A204.1 (cell line): Measurements from ENCODE around the gene KLK5.
"Not testable (repeated sequence)": the region's sequence is repeated elsewhere in the genome, so short reads cannot be mapped to it uniquely, and the experiment has no call there.

Experiments used
- FAIRE-seq: peaks from 2 replicates; lab custom pipeline; 2012; peaks lifted over from hg19 to GRCh38; lab: Jason Lieb, UNC

The KLK5 gene

GRCh38 chr19:50952910-50953309 is at the start of gene KLK5:
TSS of gene KLK5 (minus strand) at chr19:50953038. CDS start at chr19:50952657, 381 bp downstream.
- FAIRE-seq, result no peak

GRCh38 chr19:51002089-51002532 is 49.3 kb upstream of the KLK5 start:
- FAIRE-seq, result no peak

GRCh38 chr19:51001515-51001914 is 48.7 kb upstream of the KLK5 start, which contains the start of gene KLK8:
TSS of gene KLK8 (minus strand) at chr19:51001604. CDS start at chr19:51001167, 437 bp downstream.
- no peak for FAIRE-seq

- no peak for FAIRE-seq
Measured at GRCh38 chr19:51000981-51001380, 48.1 kb upstream of the KLK5 start.

GRCh38 chr19:51000426-51000825 is 47.6 kb upstream of the KLK5 start:
- no peak for FAIRE-seq

- no peak for FAIRE-seq
Measured at GRCh38 chr19:50998686-50999085, 45.8 kb upstream of the KLK5 start.

GRCh38 chr19:50998061-50998460 is 45.2 kb upstream of the KLK5 start:
- FAIRE-seq, result no peak

- no peak for FAIRE-seq
Measured at GRCh38 chr19:50994129-50994528, 41.3 kb upstream of the KLK5 start.

- FAIRE-seq, result no peak
Measured at GRCh38 chr19:50992666-50993035, 39.8 kb upstream of the KLK5 start.

- FAIRE-seq, result not testable (repeated sequence)
Measured at GRCh38 chr19:50984416-50984815, 31.6 kb upstream of the KLK5 start.

GRCh38 chr19:50983625-50984292 is 30.9 kb upstream of the KLK5 start, which contains the start of gene KLK7:
TSS of gene KLK7 (minus strand) at chr19:50983917. CDS start at chr19:50982399, 1,518 bp downstream.
- FAIRE-seq, result no peak

GRCh38 chr19:50982186-50982585 is 29.3 kb upstream of the KLK5 start:
- FAIRE-seq, result no peak

GRCh38 chr19:50981587-50982146 is 28.8 kb upstream of the KLK5 start:
- no peak for FAIRE-seq

- no peak for FAIRE-seq
Measured at GRCh38 chr19:50980208-50980607, 27.4 kb upstream of the KLK5 start.

GRCh38 chr19:50979758-50980157 is 26.9 kb upstream of the KLK5 start:
- no peak for FAIRE-seq

- no peak for FAIRE-seq
Measured at GRCh38 chr19:50978772-50979390, 26.0 kb upstream of the KLK5 start.

GRCh38 chr19:50977626-50978025 is 24.8 kb upstream of the KLK5 start:
- FAIRE-seq, result no peak

- no peak for FAIRE-seq
Measured at GRCh38 chr19:50975766-50976165, 22.9 kb upstream of the KLK5 start.

GRCh38 chr19:50974702-50975556 is 22.1 kb upstream of the KLK5 start:
- no peak for FAIRE-seq

- FAIRE-seq, result no peak
Measured at GRCh38 chr19:50972795-50973376, 20.0 kb upstream of the KLK5 start.

GRCh38 chr19:50969810-50970209 is 17.0 kb upstream of the KLK5 start:
- FAIRE-seq, result not testable (repeated sequence)

GRCh38 chr19:50969413-50969760 is 16.5 kb upstream of the KLK5 start, which contains the start of gene KLK6:
TSS of gene KLK6 (minus strand) at chr19:50969591. CDS start at chr19:50968104, 1,487 bp downstream.
- no peak for FAIRE-seq
